Ramos (cell line): ENCODE results near the gene NHS.
"Not testable (repeated sequence)": the region's sequence is repeated elsewhere in the genome, so short reads cannot be mapped to it uniquely, and the experiment has no call there.

Experiments used
- in situ Hi-C: fragments of 300-500 bp; cut with MboI; formaldehyde crosslinking; loops from one replicate; pipeline ENCODE4 v1.14.3; 2022; ENCODE audit warnings: low sequenced_read_pairs; ENCODE audit not compliant: unreplicated experiment

Gene NHS

DNA sequence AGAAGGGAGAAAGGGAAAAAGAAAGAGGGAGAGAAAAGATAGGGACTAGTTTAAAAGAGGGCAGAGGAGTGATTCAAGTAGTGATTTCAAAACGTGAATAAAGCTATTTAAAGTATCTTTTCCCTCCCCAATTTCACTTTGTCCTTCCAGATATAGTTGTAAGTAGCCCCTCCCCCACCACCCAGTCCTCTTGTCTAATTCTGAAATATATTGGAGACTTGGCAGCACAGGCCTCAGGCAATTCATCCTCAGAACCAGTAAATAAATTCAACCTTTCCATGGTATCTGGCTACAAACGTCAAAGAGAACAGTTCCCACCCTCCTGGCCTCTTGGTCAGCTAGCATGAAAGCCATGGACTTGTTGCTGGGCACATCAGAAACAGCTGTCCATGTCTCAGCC lies 192.8 kb downstream of the NHS start:
- in situ Hi-C loops: no loop called here

DNA sequence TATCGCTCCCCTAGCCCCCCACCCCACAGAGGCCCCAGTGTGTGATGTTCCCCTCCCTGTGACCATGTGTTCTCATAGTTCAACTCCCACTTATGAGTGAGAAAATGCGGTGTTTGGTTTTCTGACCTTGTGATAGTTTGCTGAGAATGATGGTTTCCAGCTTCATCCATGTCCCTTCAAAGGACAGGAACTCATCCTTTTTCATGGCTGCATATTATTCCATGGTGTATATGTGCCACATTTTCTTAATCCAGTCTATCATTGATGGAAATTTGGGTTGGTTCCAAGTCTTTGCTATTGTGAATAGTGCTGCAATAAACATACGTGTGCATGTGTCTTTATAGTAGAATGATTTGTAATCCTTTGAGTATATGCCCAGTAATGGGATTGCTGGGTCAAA lies 193.8 kb downstream of the NHS start:
- in situ Hi-C loops: not testable (repeated sequence)

DNA sequence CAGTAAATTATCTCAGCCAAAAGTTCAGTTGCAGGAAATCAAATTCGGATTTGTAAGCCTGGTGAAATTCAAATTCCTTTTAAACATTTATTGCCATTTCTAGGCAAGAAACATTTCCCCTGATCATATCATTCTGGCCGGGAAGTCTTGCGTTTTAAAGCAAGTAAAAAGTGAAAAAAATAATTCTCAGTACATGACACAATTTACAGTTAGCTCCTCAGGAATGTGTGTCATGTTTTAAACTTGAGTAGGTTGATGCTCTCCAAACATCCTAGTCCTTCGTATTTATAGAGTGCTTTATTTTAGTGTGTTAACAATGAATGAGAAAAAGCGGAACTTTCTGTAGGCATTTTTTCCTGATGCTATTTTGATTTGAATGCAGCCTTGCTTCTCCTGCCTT lies 204.0 kb downstream of the NHS start:
- in situ Hi-C loops: no loop called here

DNA sequence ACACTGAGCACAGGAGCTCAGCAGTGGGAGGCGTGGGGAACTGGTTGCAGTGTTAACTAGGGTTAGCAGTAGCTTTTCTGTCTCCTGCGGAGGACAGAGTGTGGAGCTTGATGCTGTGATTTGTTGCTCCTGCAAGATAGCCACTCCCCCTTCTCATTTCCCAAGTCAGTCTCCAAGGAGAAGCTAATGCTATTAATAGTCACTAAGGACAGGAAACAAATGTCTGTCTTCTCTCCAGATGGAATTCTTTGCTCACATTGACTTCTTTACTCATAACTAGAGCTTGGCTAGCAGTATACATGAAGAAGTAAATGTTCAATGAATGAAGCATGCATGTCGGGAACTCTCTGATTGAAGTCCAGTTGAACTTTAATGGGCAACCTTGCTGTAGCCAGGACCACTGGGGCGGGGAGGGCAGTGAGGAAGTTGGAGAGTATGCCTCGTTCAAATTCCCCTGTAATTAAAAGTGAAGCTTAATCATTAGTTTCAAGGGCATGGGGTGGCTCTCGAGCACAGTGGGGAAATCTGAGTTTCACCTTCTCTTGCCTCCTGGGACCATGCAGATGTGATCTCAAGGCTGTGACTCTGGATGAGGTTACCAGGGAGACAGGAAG lies 205.6 kb downstream of the NHS start:
- in situ Hi-C loops: no loop called here

DNA sequence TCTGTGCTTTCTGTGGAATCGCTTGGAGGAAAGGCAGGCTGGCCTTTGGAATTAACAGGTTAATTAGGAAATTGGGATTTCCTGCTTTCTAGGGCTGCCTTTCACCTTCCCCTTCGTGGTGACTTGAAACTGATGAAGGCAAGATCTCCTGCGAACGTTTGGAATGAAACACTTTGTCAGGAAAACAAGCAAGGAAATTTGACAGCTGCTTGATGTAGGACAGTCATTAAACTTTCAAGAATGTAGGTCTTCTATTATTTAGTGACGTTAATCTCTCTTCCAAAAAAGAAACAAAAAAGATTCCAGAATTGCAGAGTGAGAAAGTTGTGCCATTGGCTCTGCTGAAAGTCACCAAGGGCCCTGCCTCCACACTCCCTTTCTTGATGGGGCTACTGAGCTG lies 206.6 kb downstream of the NHS start:
- in situ Hi-C loops: no loop called here

DNA sequence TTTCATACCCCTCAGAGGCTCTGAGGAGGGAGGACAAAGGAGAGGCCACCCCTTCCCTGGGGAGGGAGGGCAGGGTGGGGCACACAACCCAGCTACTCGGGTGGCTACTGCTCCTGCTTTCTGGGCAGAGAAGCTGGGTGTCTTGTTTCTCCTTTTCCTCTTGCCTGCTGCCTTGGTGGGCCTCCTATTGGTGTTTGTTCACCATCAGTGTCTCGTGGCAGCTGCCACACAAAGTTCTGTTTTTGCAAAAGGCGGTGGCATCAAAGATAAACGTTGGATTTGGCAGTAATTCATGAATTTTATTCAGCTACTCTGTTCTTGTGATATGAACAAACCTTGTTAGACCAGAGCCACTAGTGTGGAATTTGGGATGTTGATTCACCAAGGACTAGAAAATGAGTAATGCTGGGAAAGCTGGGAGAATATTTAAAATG lies 209.3 kb downstream of the NHS start:
- in situ Hi-C loops: no loop called here

DNA sequence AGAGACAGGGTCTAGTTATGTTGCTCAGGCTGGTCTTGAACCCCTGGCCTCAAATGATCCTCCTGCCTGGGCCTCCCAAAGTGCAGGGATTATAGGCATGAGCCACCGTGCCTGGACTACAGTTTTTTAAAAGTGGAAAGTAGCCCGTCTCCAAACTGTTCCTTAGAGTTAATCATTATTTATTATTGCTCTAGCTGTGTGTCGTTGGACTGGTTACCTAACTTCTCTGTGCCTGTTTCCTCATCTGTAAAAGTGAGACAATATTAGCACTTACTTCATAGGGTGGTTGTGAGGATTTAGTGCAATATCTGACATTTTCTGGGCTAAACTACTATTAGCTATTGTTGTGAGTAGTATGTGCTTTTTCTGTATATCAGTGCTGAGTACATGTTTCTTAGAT lies 210.0 kb downstream of the NHS start:
- in situ Hi-C loops: no loop called here

DNA sequence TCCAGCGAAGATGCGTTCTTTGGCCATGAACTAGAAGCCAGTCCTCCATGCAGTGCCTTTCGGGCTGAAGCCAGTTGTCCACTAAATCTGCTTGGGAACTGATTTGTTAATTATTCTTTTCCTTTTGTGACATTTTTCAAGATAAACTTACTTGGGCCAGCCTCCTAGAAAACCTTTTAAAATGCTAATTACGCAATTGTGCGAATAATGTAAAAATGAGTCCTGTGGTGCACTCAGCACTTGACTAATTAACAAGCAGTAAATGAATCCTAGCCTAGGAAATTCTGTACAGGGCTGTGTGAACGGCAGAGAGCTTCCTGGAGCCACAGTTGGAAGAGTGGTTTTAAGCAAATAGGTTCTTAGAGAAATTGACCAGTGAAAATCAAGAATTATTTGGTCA lies 212.4 kb downstream of the NHS start:
- in situ Hi-C loops: no loop called here

DNA sequence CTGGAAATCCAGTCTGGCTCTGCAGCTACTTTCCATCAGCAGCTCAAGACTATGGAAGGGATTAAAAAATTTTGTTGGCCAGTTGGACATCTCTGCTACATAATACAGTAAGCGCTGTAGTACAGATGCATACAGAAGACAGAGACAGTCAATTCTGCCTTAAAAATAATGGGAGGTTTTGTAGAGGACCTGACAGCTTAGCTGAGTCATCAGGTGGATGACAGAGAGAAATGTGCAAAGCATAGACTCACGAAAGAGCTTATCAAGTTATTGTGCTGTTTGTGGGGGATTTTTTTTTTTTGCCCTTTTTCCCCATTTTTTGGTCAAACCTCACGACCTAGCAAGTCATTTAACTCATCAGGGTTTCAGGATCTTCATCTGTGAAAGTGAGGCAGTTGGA lies 213.3 kb downstream of the NHS start:
- in situ Hi-C loops: no loop called here

DNA sequence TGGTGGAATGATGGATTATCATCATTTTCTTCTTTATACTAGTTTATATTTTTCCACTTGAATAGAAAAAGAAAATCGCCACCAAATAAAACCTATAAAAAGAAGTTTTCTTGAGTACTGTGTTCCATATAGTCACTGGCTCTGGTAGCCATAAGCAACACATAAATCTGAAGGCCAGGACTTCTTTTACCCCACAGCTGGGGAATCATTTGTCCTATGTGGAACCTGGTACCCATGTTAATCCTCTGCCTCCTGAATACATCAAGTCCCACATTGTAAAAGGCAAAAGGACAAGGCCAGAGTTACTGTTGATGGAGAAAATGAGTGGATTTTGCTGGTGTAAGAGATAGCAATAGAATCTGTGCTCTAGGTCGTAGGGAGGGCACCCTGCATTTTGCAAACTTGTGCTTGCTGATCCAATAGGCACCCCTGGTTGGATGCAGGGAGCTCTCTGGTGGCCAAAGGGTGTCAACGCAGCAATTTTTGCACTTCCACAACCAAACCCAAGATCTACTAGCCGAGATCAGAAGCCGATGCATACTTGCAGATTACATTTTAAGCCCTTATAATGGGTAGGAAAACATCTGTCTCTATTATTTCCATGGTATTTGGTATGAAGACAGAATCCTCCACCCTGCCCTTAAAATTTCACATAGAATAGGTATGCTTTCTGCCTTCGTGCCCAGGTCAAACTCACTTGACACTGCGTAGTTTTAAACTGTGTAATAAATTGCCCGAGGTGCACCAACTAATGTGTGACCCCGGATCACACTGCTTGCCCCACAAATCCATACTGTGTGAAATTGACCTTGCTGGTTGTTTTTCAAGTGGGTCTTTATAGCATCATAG lies 216.1 kb downstream of the NHS start:
- in situ Hi-C loops: no loop called here

DNA sequence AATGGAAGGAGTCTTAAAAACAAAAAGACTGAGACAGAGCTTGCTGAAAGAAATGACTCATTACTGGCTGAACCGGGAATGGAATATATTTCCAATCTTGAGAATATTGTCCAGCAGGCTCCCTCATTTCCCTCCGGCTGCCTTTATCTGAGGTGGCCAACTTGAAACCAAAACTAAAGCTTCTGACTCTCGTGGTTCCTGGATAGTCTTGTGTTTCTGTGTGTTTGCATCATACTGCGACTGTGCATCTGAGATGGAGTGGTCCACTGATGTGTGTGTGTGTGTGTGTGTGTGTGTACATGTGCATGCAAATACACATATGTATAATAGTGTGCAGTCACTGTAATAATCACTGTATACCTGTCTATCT lies 216.7 kb downstream of the NHS start:
- in situ Hi-C loops: no loop called here

DNA sequence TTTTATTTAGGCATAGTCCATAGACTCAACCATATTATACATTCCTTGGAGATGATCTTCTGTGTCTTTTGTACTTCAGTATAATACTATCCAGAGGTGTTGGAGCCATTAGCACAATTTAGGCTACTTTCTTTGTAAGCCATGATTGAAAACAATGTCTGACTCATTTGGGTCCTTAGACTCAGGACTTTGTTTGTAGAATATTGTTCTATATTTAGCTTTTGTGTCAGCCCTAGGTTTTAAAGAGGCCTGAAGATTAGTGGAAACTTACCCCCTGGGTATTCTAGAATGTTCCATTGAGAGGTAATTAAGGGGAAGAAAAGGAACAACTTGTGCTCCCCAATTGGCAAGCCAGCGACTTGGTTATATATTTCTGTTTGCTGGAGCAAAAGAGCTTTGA lies 217.1 kb downstream of the NHS start:
- in situ Hi-C loops: no loop called here

DNA sequence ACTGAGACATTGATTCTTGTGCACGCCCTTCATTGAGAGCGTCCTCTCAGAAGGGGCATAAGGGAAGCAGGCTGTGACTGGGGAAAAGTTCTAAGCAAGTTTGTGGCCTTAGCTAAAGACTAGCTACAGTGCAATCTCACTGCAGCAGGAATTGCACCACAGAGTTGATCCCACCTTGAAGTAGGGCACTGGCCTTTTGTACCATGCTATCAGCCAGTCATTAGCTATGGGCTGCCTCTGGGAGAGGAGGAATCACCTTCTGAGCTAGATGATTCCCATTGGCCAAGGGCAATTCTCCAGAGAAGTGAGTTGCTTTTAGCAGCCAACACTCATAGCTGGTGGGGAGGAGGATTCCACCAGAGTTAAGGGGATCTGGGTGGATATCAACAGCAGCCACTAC lies 219.7 kb downstream of the NHS start:
- in situ Hi-C loops: no loop called here

DNA sequence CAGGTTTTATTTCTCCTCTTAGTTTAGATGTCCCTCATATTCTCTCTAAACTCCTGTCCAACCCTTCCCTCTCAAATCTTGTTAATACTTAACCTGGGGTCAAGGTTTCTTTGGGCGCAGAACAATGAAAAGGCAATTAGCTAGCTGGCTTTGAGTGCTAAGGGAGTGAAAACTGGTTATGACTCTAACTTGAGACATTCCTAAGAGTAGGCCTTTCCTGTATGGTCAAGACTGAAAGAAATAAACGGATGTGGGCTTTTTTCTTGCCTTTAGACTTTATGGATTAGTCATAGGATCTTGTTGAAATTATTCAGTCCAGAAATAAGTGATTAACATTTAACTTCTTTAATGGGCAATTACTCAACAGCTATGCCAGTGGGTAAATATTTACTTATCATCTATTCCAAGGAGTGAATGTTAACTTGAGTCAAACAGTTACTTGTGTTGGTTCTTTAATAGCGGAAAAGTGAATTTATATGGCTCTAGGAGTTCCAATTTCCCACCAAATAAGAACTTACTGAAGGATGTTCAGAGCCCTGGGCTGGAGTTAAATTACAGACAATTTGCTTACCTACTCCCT lies 220.5 kb downstream of the NHS start:
- in situ Hi-C loops: no loop called here

DNA sequence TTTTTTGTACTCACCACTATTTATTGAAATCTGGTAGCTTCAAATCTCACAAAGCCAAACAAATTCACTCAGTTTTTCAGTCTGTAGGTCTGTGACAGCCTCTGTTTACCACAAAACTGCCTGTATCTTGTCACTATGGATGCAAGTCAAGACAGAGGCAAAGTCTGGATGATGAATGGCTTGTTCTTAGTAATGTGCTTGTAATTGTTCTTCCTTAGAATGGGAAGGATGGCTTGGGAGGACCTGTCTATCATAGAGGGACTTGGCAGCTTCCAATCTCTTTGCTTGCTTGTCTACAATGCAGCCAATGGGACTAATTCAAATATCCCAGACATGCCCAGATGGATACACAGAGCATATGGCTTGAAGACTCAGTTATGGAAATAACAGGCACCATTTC lies 221.1 kb downstream of the NHS start:
- in situ Hi-C loops: no loop called here

DNA sequence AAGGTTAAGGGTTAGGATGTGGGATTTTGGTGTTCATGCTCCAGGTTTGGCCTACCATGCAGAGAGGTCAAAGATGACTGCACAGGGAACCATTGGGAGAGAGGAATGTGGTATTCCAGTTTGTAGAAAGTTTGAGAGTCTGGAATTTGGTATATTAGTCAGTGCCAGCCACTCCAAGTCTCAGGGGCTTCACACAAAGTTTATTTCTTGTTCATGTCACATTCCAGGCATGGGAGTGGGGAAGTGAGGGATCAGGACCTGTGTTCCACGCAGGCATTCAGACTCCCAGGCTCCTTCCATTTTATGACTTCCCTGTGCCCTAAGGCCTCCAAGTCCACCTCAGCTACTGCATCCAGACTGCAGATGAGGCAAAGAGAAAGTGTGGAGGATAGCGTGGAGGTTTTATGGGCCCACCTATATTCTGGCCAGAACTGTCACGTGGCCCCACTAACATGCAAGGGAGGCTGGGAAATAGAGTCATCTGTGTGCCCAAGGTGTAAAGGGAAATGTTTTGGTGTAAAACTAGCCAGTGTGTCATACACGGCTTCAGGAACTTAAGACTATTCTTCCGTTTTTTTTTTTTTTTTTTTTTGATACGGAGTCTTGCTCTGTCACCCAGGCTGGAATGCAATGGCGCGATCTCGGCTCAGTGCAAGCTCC lies 221.7 kb downstream of the NHS start:
- in situ Hi-C loops: no loop called here

DNA sequence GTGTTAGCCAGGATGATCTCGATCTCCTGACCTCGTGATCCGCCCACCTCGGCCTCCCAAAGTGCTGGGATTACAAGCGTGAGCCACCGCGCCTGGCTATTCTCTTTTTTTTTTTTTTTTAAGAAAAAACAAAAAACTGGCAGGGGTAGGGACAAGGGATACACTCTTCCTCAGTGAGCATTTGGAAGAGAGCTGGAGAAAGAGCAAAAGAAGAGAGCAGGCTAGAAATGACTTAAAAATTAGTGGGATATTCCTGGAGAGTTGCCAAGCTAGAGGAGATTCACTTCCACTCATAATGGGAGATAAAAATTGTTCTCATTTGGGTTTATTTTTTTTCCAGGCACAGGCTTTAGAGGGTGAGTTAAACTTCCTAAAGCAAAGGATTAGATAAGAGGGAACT lies 222.3 kb downstream of the NHS start:
- in situ Hi-C loops: no loop called here

DNA sequence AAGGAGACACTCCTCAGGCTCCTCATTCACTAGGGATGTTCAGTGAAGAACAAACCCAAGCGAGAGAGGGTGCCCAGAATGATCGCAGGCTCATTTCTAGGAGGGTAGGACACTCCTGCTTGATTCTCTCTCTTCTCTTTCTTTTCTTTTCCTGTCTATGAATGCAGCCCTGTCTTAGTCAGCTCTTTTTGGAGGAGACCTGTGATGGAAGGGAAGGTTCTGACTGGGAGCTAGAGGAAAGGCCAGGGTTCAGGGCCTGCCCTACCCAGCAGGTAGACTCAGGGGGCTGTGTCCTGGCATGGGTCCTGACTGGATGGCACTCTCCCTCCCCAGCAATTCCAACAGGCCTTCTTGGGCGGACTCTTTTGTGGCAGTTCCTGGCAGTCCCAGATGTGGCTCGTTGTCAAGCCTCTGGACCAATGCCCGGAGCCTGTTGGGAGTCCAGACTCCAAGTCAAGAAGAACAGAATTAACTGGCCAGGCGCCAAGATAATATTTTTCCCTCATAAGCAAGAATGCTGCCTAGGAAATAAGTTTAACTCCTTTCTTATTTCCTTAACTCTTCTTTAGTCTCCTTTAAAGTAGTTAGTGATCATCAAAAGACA lies 222.9 kb downstream of the NHS start:
- in situ Hi-C loops: no loop called here

DNA sequence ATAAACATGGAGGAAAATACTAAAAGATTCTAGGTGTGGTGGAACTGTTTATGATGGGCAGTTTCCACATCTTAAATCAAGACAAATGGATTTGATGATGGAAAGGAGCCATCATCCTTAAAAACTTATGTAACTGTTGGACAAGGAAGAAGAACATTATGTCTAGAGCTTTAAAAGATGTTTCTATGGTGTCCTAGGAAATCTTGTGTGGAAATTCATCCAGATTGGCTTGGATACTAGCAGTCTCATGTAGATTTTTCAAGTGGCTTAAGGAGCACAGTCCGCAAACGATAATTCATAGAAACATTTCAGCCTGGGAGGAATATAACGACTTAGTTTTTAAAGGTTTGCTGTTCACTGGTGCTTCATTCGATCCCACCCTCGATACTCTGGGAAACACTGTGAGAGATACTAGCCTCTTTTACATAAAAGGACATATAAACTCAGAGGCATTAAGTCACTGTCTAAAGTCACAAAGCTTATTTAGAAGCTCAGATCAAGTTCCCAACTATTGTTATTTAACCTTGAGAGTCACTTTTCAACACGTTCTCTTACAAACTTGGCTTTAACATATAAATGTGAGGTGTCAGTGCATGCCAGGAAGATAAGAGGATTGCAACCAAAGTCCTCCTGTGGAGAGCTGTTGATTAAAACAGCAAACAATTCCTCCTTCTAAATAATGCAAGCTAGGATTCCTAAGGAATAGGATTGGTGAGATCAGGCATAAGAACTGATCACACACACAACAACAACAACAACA lies 226.6 kb downstream of the NHS start:
- in situ Hi-C loops: no loop called here

DNA sequence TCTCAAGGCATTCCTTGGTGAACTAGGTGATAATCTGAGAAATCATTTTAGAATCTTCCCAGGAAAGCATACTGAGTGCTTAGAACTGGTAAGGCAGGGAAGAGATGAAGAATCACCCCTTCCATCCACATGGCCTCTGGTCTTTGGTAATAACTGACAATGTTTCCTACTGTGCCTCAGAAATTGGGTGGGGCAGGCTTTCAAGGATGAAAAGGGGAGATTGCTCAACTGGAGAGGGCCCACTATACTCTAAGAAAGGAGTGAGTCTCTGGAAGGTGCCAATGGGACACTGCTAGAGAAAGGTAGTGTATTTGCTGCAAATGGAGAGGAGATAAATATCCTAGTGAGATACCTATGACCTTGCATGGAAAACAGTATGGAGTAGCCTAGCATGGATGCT lies 227.2 kb downstream of the NHS start:
- in situ Hi-C loops: no loop called here
